Adipose tissue (tissue), 3 donors: ENCODE results near the gene ARID5B. TPM values are rescaled to one million over a fixed set of nuclear protein-coding genes. Genes with fewer than 3 reads are reported as not detected.

Experiments used
- H3K27ac ChIP-seq: one replicate; pipeline ENCODE4 v1.5.1; 2013; ENCODE audit warnings: low read depth, low read length
- WGBS, 3 donors: extraction: QIAGEN DNeasy Blood & Tissue Kit; methylation state at CpG; one replicate each; pipeline ENCODE4 v1.1.7; 2013; 5-methylcytosine and 5-hydroxymethylcytosine counted together
- polyA plus RNA-seq, 3 donors: library from polyadenylated mRNA; stranded (reverse); fragments of 200-250 nt; gene quantifications; one replicate each; pipeline ENCODE4 v1.2.3, GENCODE V29; 2013
- donor health status: healthy with polysubstance abuse.
- donor health status: Bipolar disorder and iron deficiency.
- donor health status: healthy.

Gene ARID5B
- polyA plus RNA-seq, 3 donors, result 3.3 to 59.6 (median 36.6) TPM

GRCh38 chr10:61992671-61993668, 91.5 kb downstream of the ARID5B start:
- WGBS, 3 donors, result 9 to 48% (median 10%) methylated on average over 7 of the region's 7 CpGs
- H3K27ac ChIP-seq, result peak overlapping the region; percentile 55

- H3K27ac ChIP-seq, result peak overlapping the region; percentile 55
- 44 to 69% (median 46%) methylated on average over 6 of the region's 6 CpGs for WGBS, 3 donors
Observed at GRCh38 chr10:61993711-61994401, 92.4 kb downstream of the ARID5B start.

- WGBS, 3 donors, result 90 to 92% (median 91%) methylated on average over 7 of the region's 7 CpGs
- H3K27ac ChIP-seq, result no peak overlapping the region
Observed at GRCh38 chr10:61994405-61995219, 93.1 kb downstream of the ARID5B start.

GRCh38 chr10:61995220-61995503, 93.7 kb downstream of the ARID5B start:
- no peak overlapping the region for H3K27ac ChIP-seq
- 73 to 87% (median 81%) methylated on average over 3 of the region's 3 CpGs for WGBS, 3 donors

GRCh38 chr10:61998937-61999336, 97.4 kb downstream of the ARID5B start:
- WGBS, 3 donors, result 79 to 89% (median 79%) methylated on average over 1 of the region's 1 CpG
- H3K27ac ChIP-seq, result no peak overlapping the region

- WGBS, 3 donors, result 93 to 97% (median 95%) methylated on average over 20 of the region's 20 CpGs
- H3K27ac ChIP-seq, result no peak overlapping the region
Observed at GRCh38 chr10:62000037-62000603, 98.6 kb downstream of the ARID5B start.

GRCh38 chr10:62000726-62001125, 99.2 kb downstream of the ARID5B start:
- WGBS, 3 donors, result 92 to 96% (median 96%) methylated on average over 7 of the region's 7 CpGs
- no peak overlapping the region for H3K27ac ChIP-seq

GRCh38 chr10:62001898-62002297, 100.4 kb downstream of the ARID5B start:
- no peak overlapping the region for H3K27ac ChIP-seq
- WGBS, 3 donors, result 77 to 91% (median 81%) methylated on average over 5 of the region's 5 CpGs

- H3K27ac ChIP-seq, result no peak overlapping the region
- WGBS, 3 donors, result 73 to 94% (median 93%) methylated on average over 3 of the region's 3 CpGs
Observed at GRCh38 chr10:62002753-62003152, 101.3 kb downstream of the ARID5B start.

GRCh38 chr10:62004042-62004441, 102.5 kb downstream of the ARID5B start:
- 52 to 76% (median 53%) methylated on average over 3 of the region's 3 CpGs for WGBS, 3 donors
- no peak overlapping the region for H3K27ac ChIP-seq

GRCh38 chr10:62005281-62005680, 103.8 kb downstream of the ARID5B start:
- 60 to 82% (median 64%) methylated on average over 2 of the region's 2 CpGs for WGBS, 3 donors
- H3K27ac ChIP-seq, result no peak overlapping the region

- no peak overlapping the region for H3K27ac ChIP-seq
- 34 to 65% (median 56%) methylated on average over 3 of the region's 3 CpGs for WGBS, 3 donors
Observed at GRCh38 chr10:62005687-62006086, 104.2 kb downstream of the ARID5B start.

- 63 to 96% (median 93%) methylated on average over 2 of the region's 2 CpGs for WGBS, 3 donors
- H3K27ac ChIP-seq, result no peak overlapping the region
Observed at GRCh38 chr10:62007145-62007544, 105.6 kb downstream of the ARID5B start.

GRCh38 chr10:62008196-62008595, 106.7 kb downstream of the ARID5B start:
- WGBS, 3 donors, result 89 to 91% (median 90%) methylated on average over 6 of the region's 6 CpGs
- no peak overlapping the region for H3K27ac ChIP-seq

GRCh38 chr10:62008946-62009345, 107.4 kb downstream of the ARID5B start:
- 57 to 79% (median 69%) methylated on average over 2 of the region's 2 CpGs for WGBS, 3 donors
- H3K27ac ChIP-seq, result no peak overlapping the region

GRCh38 chr10:62010366-62010765, 108.9 kb downstream of the ARID5B start:
- 67 to 76% (median 68%) methylated on average over 5 of the region's 5 CpGs for WGBS, 3 donors
- no peak overlapping the region for H3K27ac ChIP-seq

- no peak overlapping the region for H3K27ac ChIP-seq
- 55 to 89% (median 84%) methylated on average over 5 of the region's 5 CpGs for WGBS, 3 donors
Observed at GRCh38 chr10:62011558-62011957, 110.1 kb downstream of the ARID5B start.

GRCh38 chr10:62012318-62012717, 110.8 kb downstream of the ARID5B start:
- no peak overlapping the region for H3K27ac ChIP-seq
- 94 to 98% (median 97%) methylated on average over 6 of the region's 6 CpGs for WGBS, 3 donors
